Measurements from ENCODE around the gene ARHGAP11A. TPM values are rescaled to one million over a fixed set of nuclear protein-coding genes. Genes with fewer than 3 reads are reported as not detected.
A peak's percentile ranks its signal among the peaks of the same experiment; 100 is the strongest.

The ARHGAP11A gene
- total RNA-seq, 1 donor from 2014 or later: 95.7 TPM

DNA sequence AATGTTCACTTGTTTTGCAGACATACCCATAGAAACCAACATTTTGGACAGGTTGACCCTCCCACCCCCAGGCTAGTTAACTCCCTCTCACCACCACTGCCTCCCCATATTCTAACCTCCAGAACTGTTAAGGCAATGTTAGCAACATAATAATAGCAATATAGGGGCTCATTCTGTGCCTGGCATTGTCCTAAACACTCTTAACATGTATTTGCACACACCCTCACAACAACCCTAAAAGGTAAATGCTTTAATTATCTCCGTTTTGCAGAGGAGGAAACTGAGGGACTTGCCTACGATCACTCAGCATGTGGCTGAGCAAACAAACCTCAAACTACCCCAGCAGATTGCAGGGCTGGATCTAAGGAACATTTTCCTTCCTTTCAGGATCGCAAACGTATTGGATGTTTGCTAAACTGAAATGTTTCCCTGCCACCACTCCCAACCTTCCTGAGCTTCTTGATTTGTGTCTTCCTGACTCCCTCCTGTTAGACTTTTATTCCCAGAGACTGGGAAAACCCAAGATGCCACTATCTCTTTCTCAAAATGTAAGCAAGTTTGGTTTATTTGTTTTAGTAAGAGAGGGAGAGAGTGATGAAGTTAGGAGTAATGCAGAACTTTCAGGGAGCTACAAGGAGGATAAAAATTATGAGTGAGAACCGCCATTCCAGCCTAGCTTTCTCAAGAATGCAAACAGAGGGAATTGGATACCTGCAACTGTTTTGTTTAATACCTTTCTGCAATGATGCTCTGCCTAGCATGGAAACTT lies 27.5 kb downstream of the ARHGAP11A start:
- intact Hi-C loops (cut with micrococcal nuclease): no loop called here
- peaks cover 3% of the 10 kb centered on the region for H3K4me1 Mint-ChIP-seq
- H3K27ac Mint-ChIP-seq: no peak overlapping the region
- H3K36me3 Mint-ChIP-seq (ENCODE audit: low read depth): peaks cover 22% of the 10 kb centered on the region
- peak; percentile 36 for DNase-seq
- no peak overlapping the region for H3K4me3 Mint-ChIP-seq
- H3K9me3 Mint-ChIP-seq: no peaks in the 10 kb centered on the region
- H3K27me3 Mint-ChIP-seq: no peaks in the 10 kb centered on the region

DNA sequence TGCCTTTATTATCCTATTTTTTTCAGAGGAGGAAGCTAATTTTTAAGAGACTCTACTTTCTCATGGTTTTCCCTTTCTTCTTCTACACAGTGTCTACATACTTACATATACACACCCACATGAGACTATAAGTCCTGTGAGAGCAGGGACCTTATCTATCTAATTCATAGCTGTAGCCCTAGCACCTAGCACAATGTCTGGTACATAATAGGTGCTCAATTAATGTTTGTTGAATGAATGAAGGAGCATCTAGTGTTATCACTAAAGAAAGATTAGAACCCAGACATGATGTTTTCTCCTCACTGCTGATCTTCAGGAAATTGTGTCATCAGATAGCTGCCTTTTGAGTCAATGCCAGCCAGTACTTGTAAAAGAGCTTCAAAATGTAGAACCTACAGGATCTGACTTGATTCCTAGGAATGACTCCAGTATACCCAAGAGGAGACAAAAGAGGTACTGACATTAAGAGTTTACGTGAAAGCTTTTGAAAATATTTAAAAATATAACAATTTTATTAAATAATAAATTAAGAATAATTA lies 28.7 kb downstream of the ARHGAP11A start:
- intact Hi-C loops (cut with micrococcal nuclease): no loop called here
- Mint-ChIP-seq H3K27ac (no peak overlapping the region), H3K4me1 (peaks cover 3% of the 10 kb centered on the region), H3K36me3 (ENCODE audit: low read depth) (peaks cover 28% of the 10 kb centered on the region), H3K4me3 (no peak overlapping the region), H3K27me3 (no peaks in the 10 kb centered on the region), H3K9me3 (no peaks in the 10 kb centered on the region)
- DNase-seq: peak; percentile 23

DNA sequence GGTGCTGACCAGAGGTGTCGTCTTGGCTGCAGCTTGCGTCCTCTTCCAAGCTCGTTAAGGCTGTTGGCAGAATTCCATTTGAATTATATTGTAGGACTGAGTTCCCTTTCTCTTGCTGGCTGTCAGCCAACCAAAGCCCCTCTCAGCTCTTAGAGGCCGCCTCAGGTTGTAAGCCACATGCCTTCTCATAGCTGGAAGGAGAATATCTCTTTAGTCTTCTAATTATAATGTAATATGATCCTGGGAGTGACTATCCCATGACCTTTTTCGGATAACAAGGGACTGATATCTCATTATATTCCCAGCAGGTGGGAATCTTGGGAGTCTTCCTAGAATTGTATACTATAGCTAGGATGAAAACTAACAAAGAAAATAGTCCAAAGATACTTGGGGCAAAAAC lies 31.0 kb downstream of the ARHGAP11A start:
- Mint-ChIP-seq H3K4me1 (peaks cover 2% of the 10 kb centered on the region), H3K36me3 (ENCODE audit: low read depth) (peaks cover 26% of the 10 kb centered on the region), H3K9me3 (no peaks in the 10 kb centered on the region), H3K27ac (no peak overlapping the region), H3K4me3 (no peak overlapping the region), H3K27me3 (no peaks in the 10 kb centered on the region)
- DNase-seq: no peak
- intact Hi-C loops (cut with micrococcal nuclease): no loop called here

DNA sequence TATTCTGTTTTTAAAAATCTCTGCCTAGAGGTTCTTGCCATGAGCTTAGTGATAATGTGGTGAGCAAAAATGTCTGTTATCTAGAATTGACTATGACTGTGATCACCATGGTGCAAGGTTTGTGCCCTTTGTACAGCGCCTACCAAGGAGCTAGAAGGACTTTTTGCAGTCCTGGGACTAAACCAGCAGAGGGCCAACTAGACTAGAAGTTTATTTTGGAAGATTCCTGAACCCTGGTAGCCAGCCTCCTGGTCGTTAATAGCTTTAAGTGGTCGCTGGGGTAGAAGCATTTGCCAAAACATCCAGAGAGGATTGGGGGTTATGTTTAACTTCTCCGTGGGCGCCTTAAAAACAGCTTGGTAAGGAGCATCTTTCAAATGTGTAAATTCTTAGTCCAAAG lies 34.0 kb downstream of the ARHGAP11A start:
- H3K27me3 Mint-ChIP-seq: no peaks in the 10 kb centered on the region
- H3K4me3 Mint-ChIP-seq: no peak overlapping the region
- H3K27ac Mint-ChIP-seq: no peak overlapping the region
- intact Hi-C loops (cut with micrococcal nuclease): no loop called here
- no peak for DNase-seq
- H3K36me3 Mint-ChIP-seq (ENCODE audit: low read depth): peaks cover 37% of the 10 kb centered on the region
- H3K9me3 Mint-ChIP-seq: no peaks in the 10 kb centered on the region
- H3K4me1 Mint-ChIP-seq: peaks cover 6% of the 10 kb centered on the region

DNA sequence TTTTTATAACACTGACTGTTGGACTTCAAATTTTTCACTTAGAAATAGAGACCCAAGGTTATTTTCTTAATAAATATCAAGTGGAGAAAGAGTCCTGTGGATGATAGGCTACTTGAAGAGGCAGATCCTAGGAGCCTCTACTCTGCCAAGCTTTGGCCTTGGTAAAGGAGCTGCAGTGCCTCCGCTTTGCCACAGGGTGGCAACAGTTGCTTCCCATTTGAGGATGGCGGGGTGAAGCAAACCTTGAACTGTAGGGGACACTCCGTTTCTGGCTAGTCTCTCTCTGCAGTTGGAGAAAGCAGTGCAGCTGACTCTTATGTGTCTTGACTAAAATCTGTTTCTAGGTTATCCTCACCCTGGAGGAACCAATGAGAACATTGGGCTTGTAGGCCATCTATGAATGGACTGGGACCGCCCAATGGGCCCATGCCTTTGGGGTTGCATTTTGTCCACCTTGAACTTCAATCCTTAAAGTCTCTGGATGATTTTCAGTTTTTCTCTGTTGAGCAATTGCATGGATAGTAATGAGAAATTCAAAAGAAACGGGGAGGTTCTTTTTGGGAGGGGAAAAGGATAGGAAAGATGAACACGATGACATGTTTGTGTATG lies 36.0 kb downstream of the ARHGAP11A start:
- intact Hi-C loops (cut with micrococcal nuclease): no loop called here
- peak overlapping the region; percentile 13 for H3K27ac Mint-ChIP-seq
- no peaks in the 10 kb centered on the region for H3K9me3 Mint-ChIP-seq
- H3K27me3 Mint-ChIP-seq: no peaks in the 10 kb centered on the region
- peak; percentile 88 for DNase-seq
- H3K36me3 Mint-ChIP-seq (ENCODE audit: low read depth): peaks cover 34% of the 10 kb centered on the region
- no peak overlapping the region for H3K4me3 Mint-ChIP-seq
- H3K4me1 Mint-ChIP-seq: peaks cover 12% of the 10 kb centered on the region

DNA sequence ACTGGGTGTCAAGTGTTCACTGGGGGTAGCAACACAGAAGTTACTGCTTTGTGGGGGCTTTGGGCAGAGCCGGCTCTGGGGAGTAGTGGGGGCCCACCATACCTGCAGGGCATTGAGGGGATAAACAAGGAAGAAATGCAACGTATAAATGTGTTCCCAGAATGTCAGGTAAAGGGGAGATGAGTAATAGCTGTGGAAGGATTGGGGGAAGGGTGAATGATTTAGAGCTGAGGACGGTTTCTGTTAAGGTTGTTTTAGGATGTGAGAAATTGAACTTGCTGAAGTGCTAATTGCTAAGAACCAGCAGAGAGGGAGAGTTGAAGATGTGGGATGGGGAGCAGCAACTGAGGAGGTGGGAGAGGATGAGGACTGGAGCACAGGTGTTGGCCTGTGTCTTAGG lies 36.9 kb downstream of the ARHGAP11A start:
- DNase-seq: no peak
- Mint-ChIP-seq H3K4me1 (peaks cover 18% of the 10 kb centered on the region), H3K36me3 (ENCODE audit: low read depth) (peaks cover 34% of the 10 kb centered on the region), H3K27ac (no peak overlapping the region), H3K9me3 (no peaks in the 10 kb centered on the region), H3K27me3 (no peaks in the 10 kb centered on the region), H3K4me3 (no peak overlapping the region)
- intact Hi-C loops (cut with micrococcal nuclease): no loop called here

DNA sequence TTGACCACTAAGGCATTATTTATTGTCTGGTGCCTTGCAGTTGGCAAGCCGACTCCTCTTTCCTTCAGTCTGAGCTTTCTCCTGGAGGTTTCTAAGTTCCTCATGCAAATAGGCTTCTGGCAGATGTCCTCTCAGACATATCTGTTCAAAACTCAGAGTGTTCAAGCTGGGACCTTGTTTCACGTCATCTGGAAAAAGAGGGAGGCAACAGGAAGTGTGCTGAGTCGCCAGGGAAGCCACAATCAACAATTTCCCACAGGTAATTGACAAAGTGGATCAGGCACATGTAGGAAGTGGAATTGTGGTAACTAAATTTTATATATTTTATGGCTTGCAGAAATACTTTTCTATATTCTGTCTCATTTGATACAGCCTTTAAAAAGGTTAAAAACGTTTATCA lies 40.8 kb downstream of the ARHGAP11A start:
- Mint-ChIP-seq H3K4me1 (peaks cover 24% of the 10 kb centered on the region), H3K27me3 (no peaks in the 10 kb centered on the region), H3K9me3 (no peaks in the 10 kb centered on the region), H3K4me3 (no peak overlapping the region), H3K36me3 (ENCODE audit: low read depth) (peaks cover 21% of the 10 kb centered on the region), H3K27ac (no peak overlapping the region)
- no peak for DNase-seq
- intact Hi-C loops (cut with micrococcal nuclease): no loop called here

DNA sequence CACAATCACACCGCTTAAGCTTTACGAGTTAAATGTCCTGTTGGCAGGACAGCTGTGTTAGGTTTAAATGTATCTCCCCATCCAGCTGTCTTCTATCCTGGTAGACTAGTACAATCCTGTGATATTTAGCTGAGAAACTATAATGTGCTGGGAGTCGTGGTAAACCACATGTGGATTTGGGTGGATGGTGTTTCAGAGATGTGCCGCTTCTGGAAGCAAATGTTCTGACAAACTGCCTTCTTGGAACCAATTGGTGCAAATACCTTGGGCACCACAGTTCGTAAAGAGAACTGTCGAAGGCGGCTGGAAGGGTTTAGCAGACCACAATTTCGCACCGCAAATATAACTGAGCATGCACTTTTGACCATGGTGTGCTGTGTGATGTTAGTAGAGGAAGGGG lies 41.2 kb downstream of the ARHGAP11A start:
- Mint-ChIP-seq H3K4me3 (no peak overlapping the region), H3K27me3 (no peaks in the 10 kb centered on the region), H3K9me3 (no peaks in the 10 kb centered on the region), H3K36me3 (ENCODE audit: low read depth) (peaks cover 21% of the 10 kb centered on the region), H3K4me1 (peaks cover 23% of the 10 kb centered on the region), H3K27ac (no peak overlapping the region)
- intact Hi-C loops (cut with micrococcal nuclease): no loop called here
- DNase-seq: no peak

DNA sequence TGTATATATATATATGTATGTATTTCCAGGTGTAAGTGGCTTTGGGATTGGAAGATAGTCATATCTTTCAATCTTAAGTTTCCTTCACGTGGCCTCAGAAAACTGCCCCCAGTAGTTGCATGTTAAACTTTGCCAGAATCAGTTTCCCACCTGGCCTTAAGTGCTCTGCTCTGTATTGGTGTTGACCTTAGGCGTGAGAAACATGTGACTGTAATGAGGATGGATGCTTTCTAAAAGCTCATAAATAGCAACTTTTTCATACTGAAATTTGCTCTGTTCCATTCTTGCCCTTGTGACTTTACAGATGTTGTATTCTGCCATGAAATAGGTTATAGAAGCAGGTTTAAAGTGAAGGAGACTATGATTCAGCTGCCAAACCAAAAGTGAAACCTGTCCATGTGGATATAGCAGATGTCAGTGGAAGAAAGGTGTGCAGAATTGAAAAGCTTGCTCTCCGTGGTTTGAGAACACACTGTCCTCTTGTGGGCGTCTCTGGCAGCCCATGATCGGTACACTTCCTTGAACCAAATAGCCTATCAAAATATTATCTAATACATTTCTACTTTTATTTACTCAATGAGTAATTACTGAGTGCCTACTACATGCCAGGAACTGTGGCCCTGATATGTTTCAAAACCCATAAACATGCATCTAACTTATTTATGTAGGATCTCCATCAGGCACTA lies 42.0 kb downstream of the ARHGAP11A start:
- DNase-seq: peak; percentile 77
- H3K27ac Mint-ChIP-seq: peak overlapping the region; percentile 8
- peaks cover 19% of the 10 kb centered on the region for H3K4me1 Mint-ChIP-seq
- no peaks in the 10 kb centered on the region for H3K27me3 Mint-ChIP-seq
- peaks cover 16% of the 10 kb centered on the region for H3K36me3 Mint-ChIP-seq (ENCODE audit: low read depth)
- H3K4me3 Mint-ChIP-seq: peak overlapping the region; percentile 20
- no peaks in the 10 kb centered on the region for H3K9me3 Mint-ChIP-seq
- intact Hi-C loops (cut with micrococcal nuclease): no loop called here

DNA sequence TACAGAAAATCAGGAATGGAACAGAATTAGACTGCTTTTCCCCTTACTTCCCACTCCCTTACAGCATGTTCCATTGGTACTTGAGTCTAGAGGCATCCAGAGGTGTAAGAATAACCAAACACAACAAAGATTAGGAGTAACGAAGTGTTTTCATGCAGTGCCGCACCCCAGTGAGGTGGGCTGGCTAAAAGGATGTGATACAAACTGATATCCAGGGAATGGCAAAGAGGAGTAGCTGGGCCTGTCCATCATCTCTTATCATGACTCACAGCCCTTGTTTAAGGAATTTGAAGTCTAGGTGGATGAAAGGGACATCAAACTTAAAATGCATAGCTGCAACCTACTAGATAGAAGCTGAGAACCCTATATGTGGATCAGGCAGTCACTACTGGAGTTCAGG lies 42.6 kb downstream of the ARHGAP11A start:
- Mint-ChIP-seq H3K36me3 (ENCODE audit: low read depth) (peaks cover 18% of the 10 kb centered on the region), H3K4me3 (no peak overlapping the region), H3K27ac (no peak overlapping the region), H3K9me3 (no peaks in the 10 kb centered on the region), H3K27me3 (no peaks in the 10 kb centered on the region), H3K4me1 (peaks cover 24% of the 10 kb centered on the region)
- intact Hi-C loops (cut with micrococcal nuclease): no loop called here
- DNase-seq: no peak

DNA sequence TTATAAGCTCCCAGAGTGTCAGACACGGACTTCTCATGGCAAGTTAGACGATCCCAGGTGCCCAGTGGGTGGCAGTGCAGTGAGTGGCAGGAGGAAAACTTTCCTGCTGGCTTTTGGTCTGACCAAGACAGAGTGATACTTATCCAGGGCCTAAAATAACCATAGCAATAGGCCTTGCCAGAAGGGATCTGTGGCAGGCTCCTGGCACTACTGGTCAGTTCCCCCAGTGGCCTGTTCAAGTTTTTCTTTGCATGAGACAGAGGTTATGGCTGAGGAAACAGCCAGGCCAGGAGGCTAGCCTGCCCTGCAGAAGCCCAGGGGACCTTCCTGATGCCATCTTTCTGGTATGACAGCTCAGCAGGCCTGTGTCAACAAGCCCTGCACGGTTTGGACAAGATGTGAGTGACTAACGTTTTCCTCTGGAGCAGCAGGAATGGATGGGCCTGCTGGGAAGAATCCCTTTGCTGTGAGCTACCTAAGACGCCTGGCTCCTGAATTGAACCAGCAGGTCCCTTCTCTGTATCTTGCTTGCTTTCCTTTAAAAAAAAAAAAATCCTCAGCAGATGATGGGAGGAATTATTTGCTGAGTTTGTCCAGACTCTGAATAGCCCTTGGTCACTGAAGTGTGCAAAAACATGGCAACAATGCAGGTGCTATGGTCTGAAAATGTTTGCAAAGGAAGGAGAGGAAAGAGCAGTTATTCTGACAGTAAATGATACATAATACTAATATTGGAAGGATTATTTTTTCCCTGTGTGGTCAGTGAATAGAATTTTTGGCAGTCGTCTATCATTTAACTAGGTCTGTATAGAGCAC lies 44.2 kb downstream of the ARHGAP11A start:
- intact Hi-C loops (cut with micrococcal nuclease): loop anchor here (5.0 kb wide), 1 partner anchor 338 kb away; no protein-coding TSS in a partner anchor

DNA sequence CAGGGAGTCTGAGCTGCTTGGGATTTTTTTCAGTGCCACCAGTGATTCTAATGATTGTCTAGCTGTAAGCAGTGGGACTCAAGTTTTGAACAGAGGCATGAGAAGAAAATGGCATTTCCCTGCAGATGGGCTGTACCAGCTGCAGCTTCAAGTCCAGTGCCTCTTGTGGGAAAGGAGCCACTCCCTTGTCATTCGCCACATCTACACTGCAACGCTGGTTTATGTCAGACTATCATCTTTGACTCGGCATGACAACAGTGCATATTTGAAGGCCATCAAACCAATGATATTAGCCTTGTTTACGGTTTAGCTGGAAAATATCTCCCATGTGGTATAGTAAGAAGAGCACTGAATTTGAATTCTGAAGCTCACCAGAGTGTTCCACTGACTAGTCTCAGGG lies 48.4 kb downstream of the ARHGAP11A start:
- Mint-ChIP-seq H3K9me3 (no peaks in the 10 kb centered on the region), H3K4me1 (peaks cover 4% of the 10 kb centered on the region), H3K27me3 (no peaks in the 10 kb centered on the region), H3K36me3 (ENCODE audit: low read depth) (peaks cover 5% of the 10 kb centered on the region), H3K4me3 (no peak overlapping the region), H3K27ac (no peak overlapping the region)
- intact Hi-C loops (cut with micrococcal nuclease): loop anchor here (5.0 kb wide), 1 partner anchor 334 kb away; no protein-coding TSS in a partner anchor
- DNase-seq: no peak

More for the DNA sequence above, 44.2 kb downstream of the ARHGAP11A start:
- Mint-ChIP-seq H3K27ac (no peak overlapping the region), H3K9me3 (no peaks in the 10 kb centered on the region), H3K27me3 (no peaks in the 10 kb centered on the region), H3K36me3 (ENCODE audit: low read depth) (peaks cover 12% of the 10 kb centered on the region), H3K4me3 (no peak overlapping the region), H3K4me1 (peaks cover 22% of the 10 kb centered on the region)
- no peak for DNase-seq

DNA sequence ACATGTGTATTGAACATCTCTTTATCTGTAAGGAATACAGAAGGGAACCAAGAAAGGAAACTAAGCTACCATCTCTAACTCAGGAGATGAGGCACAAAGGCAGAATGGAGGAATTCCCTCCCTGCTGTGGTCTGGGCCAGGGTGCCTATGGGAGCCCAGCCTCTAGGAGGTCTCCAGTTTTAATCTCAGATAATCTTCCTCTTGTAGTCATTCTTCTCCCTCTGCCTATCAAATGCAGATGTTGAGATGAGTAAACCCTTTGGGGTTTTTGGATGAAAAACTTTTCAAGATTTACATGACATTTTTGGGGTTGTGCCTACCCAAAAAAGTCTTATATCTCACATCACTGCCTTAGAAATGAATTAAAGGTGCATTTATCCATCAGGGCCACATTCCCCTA lies 49.5 kb downstream of the ARHGAP11A start:
- Mint-ChIP-seq H3K27ac (no peak overlapping the region), H3K4me3 (no peak overlapping the region), H3K4me1 (peaks cover 4% of the 10 kb centered on the region), H3K27me3 (no peaks in the 10 kb centered on the region), H3K36me3 (ENCODE audit: low read depth) (peaks cover 4% of the 10 kb centered on the region), H3K9me3 (no peaks in the 10 kb centered on the region)
- intact Hi-C loops (cut with micrococcal nuclease): loop anchor here (5.0 kb wide), 1 partner anchor 333 kb away; no protein-coding TSS in a partner anchor
- DNase-seq: no peak
